HG02938 (cell line): ENCODE data around the gene C16orf90.

Experiments used
- ATAC-seq: cut with Tn5 transposase; IDR thresholded peaks from one replicate; pipeline ENCODE4 v1.9.1; 2021; ENCODE audit warnings: mild to moderate bottlenecking, moderate library complexity; ENCODE audit not compliant: unreplicated experiment

The C16orf90 gene

DNA sequence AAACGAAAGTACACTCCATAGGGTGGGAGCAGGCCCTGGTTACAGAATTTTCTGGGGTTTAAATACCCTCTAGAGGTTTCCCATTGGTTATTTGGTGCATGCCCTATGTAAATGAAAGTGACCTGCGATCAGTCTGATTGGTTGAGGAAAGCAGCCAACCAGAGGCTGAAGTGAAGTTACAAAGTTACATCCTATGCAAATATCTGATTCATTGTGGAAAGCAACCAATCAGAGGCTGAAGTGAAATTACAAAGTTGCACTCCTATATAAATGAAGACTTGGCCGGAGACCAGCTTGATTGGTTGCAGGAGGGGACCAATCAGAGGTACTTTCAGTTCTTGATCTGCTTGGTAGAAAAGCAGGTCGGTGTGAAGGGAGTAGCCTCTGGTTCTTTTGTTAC, 27.4 kb downstream of the C16orf90 start:
- ATAC-seq = no peak

- no peak for ATAC-seq
These were observed 28.1 kb downstream of the C16orf90 start for GRCh38 chr16:3467182-3467581.

DNA sequence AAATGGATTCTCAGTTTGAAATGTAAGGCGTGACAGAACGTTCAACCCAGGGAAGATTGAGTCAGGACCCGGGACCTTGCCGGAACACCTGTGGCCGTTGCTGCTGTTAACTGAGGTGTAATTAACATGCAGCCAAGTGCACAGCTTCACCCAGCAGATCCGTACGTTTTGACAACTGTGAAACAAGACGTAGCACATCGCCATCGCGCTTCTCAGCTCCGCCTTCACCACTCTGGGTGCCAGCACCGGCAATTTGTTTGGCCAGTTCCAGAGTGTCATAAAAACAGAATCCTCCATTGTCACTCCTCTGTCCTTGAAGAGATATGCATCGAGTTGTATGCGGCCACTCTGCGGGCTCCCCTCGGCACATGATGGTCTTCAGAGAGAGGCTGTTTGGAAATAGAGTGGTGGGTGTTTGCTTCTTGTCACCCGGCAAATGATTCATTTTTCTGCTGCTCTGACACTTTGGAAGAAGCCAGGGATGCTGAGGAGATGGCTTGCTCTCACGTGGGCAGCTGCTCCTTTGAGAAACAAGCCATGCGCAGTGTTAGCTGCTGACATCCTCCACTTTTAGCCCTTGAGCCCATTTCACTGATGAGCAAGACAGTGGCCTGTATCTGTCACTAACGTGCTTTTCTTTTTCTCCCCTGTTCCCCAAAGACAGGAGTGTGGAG, 29.2 kb downstream of the C16orf90 start:
- no peak for ATAC-seq

- no peak for ATAC-seq
These were observed 30.0 kb downstream of the C16orf90 start for GRCh38 chr16:3465301-3465700.

DNA sequence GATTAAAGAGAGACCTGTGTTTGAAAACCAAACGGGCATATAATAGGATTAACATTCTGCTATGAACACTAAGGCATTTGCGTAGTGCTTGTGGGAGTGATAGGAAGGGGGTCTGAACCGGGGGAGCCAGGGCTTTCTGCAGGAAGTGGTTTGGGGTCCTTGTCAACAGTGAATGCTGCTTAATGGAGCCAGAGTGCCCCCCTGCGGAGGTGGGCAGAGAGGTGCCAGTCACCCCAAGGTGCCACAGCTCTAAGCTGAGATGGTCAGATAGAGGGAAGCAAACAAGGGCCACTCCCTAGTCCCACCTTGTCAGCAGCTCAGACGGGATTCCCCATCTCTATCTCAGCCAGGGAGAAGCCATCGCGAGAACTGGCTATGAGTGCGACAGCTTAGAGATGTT, 34.1 kb downstream of the C16orf90 start:
- ATAC-seq = no peak

DNA sequence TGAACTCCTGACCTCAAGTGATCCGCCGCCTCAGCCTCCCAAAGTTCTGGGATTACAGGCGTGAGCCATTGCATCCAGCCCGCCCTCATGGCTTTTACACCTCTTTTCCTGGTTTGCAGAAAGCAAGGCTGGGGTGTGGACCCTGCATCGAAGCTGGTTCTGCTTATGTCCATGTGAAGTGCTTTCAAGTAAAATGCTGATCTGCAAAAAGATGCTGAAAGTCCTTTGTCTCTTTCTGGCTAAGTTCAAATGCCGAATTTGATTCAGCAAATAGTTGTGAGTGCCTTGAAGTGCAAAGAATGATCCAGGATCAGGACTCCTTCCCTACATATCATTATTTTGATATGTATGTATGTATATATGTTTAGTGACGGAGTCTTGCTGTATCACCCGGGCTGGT, 34.7 kb downstream of the C16orf90 start:
- no peak for ATAC-seq

- ATAC-seq = no peak
These were observed 35.2 kb downstream of the C16orf90 start for GRCh38 chr16:3460121-3460520.

GRCh38 chr16:3459401-3460090, 35.7 kb downstream of the C16orf90 start:
- ATAC-seq = no peak

GRCh38 chr16:3458852-3459361, 36.4 kb downstream of the C16orf90 start:
- ATAC-seq = no peak

DNA sequence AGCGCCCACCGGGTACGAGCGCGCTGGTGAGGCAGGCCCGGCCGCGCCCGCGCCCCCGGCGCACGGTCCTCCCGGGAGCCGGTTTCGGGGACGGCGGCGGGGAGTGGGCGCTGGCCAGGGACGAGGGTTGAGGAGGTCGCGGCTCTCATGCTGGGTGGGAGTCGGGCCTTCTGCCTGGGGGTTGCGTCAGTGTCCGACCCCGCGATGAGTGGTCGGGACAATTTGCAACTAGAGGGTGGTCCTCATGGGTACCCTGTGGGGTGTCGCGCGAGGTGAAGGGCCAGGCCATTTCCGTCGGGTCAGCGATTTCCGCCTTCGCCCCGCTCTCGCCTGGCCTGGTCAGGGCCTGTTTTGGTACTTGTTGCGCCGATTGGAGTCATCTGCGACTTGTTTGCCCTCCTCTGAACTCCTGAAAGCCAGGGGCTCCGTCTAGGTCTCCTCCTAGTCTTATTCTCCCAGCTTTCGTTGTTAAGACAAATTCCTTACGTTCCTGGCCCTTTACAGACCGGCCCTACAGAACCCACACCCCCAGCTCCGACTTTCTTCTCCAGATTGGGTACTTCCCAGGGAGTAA, 36.9 kb downstream of the C16orf90 start:
- ATAC-seq = peak; percentile 6

- ATAC-seq = peak; percentile 64
These were observed 37.6 kb downstream of the C16orf90 start for GRCh38 chr16:3457434-3458252.

GRCh38 chr16:3454631-3455147, 40.6 kb downstream of the C16orf90 start:
- ATAC-seq = no peak

GRCh38 chr16:3454093-3454492, 41.2 kb downstream of the C16orf90 start:
- ATAC-seq = no peak

DNA sequence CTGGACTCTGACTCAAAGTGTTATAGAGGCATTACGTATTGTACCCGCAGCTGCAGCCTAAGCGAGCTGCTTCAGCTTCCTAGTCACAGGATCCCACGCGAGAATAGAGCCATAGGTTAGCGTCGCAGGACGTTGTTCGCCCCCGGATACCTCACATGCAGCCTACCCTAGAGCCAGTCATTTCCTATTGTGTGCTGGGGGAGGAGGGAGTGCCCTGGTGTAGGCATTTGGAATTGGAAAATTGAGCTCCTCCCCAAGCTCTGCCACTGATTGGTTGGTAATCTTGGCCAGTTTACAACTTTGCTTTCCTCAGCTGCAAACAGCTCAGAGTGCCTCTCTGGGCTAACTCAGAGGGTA, 51.3 kb downstream of the C16orf90 start:
- peak; percentile 25 for ATAC-seq
